ENCODE measurements around the gene PLA2G1B. TPM values are rescaled to one million over a fixed set of nuclear protein-coding genes. Genes with fewer than 3 reads are reported as not detected.

PLA2G1B gene
- not detected for total RNA-seq

GRCh38 chr12:120327593-120327992 lies at the start of gene PLA2G1B:
Gene PLA2G1B (minus strand): TSS chr12:120327779. CDS start chr12:120327753, 26 bp downstream.
- no peak within 1 kb of the TSS for H3K4me3 ChIP-seq (ENCODE audit: low read depth, poor library complexity, severe bottlenecking)
- no peak for DNase-seq (ENCODE audit: low spot score in 2 of 2)
- 70 to 86% methylated on average over 5 of the region's 5 CpGs for WGBS, 2 donors
- intact Hi-C loops (cut with DNase I; ENCODE audit: low total_unique reads), result no loop called here
- TF ChIP-seq, protein P1, sequence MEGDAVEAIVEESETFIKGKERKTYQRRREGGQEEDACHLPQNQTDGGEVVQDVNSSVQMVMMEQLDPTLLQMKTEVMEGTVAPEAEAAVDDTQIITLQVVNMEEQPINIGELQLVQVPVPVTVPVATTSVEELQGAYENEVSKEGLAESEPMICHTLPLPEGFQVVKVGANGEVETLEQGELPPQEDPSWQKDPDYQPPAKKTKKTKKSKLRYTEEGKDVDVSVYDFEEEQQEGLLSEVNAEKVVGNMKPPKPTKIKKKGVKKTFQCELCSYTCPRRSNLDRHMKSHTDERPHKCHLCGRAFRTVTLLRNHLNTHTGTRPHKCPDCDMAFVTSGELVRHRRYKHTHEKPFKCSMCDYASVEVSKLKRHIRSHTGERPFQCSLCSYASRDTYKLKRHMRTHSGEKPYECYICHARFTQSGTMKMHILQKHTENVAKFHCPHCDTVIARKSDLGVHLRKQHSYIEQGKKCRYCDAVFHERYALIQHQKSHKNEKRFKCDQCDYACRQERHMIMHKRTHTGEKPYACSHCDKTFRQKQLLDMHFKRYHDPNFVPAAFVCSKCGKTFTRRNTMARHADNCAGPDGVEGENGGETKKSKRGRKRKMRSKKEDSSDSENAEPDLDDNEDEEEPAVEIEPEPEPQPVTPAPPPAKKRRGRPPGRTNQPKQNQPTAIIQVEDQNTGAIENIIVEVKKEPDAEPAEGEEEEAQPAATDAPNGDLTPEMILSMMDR (IDR thresholded peaks at IDR 0.05), result no peak
- TF ChIP-seq POLR2A (IDR thresholded peaks at IDR 0.05), result no peak

DNA sequence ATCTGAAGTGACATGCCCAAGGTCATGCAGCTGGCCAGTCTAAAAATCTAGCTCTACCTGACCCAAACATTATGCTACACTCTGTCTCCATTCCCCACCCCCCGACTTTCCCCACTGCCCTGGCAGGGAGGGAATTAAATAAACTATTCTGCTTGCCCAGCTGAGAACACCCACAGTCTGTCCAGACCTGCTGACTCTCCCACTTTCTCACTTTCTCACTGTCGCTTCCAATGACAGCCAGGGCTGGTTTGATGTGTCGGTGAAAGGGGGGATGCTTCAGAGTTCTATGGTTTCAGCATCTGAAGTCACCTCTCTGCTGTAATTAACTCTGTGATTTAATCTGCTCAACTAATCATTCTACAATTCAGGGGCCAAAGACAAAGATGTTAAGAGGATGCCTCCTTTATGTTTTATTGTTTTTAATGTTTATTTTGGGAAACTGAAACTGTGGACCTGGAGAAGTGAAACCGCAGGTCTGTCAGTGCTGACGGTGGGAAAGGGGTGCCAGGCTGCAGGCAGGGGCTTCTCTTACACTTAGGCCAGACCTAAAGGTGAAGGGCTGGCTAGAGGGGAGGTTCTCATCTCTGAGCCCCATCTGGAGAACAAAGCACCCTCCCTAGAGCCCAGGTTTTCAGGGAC lies 49.5 kb upstream of the PLA2G1B start:
- no peak overlapping the region for H3K4me3 ChIP-seq (ENCODE audit: low read depth, poor library complexity, severe bottlenecking)
- intact Hi-C loops (cut with DNase I; ENCODE audit: low total_unique reads), result no loop called here
- no peak for TF ChIP-seq POLR2A (IDR thresholded peaks at IDR 0.05)
- 50 to 51% methylated on average over 5 of the region's 5 CpGs for WGBS, 2 donors
- DNase-seq (ENCODE audit: low spot score in 2 of 2), result no peak

- WGBS, 2 donors, result 65 to 70% methylated on average over 5 of the region's 5 CpGs
- H3K4me3 ChIP-seq (ENCODE audit: low read depth, poor library complexity, severe bottlenecking), result no peak overlapping the region
- no peak for DNase-seq (ENCODE audit: low spot score in 2 of 2)
- TF ChIP-seq, protein P1 (IDR thresholded peaks at IDR 0.05), result no peak
- TF ChIP-seq POLR2A (IDR thresholded peaks at IDR 0.05), result no peak
- intact Hi-C loops (cut with DNase I; ENCODE audit: low total_unique reads), result no loop called here
Measured at GRCh38 chr12:120376416-120376815, 48.8 kb upstream of the PLA2G1B start.

GRCh38 chr12:120376009-120376408 lies 48.4 kb upstream of the PLA2G1B start:
- no peak for TF ChIP-seq POLR2A (IDR thresholded peaks at IDR 0.05)
- TF ChIP-seq, protein P1 (IDR thresholded peaks at IDR 0.05), result no peak
- WGBS, 2 donors, result 53 to 59% methylated on average over 2 of the region's 2 CpGs
- intact Hi-C loops (cut with DNase I; ENCODE audit: low total_unique reads), result no loop called here
- no peak overlapping the region for H3K4me3 ChIP-seq (ENCODE audit: low read depth, poor library complexity, severe bottlenecking)
- no peak for DNase-seq (ENCODE audit: low spot score in 2 of 2)

- no peak for DNase-seq (ENCODE audit: low spot score in 2 of 2)
- intact Hi-C loops (cut with DNase I; ENCODE audit: low total_unique reads), result loop anchor here (5.0 kb wide), 1 partner anchor 994 kb away; no protein-coding TSS in a partner anchor
- TF ChIP-seq POLR2A (IDR thresholded peaks at IDR 0.05), result no peak
- no peak overlapping the region for H3K4me3 ChIP-seq (ENCODE audit: low read depth, poor library complexity, severe bottlenecking)
- WGBS, 2 donors, result 92 to 94% methylated on average over 8 of the region's 8 CpGs
Measured at GRCh38 chr12:120373683-120374082, 46.1 kb upstream of the PLA2G1B start.

DNA sequence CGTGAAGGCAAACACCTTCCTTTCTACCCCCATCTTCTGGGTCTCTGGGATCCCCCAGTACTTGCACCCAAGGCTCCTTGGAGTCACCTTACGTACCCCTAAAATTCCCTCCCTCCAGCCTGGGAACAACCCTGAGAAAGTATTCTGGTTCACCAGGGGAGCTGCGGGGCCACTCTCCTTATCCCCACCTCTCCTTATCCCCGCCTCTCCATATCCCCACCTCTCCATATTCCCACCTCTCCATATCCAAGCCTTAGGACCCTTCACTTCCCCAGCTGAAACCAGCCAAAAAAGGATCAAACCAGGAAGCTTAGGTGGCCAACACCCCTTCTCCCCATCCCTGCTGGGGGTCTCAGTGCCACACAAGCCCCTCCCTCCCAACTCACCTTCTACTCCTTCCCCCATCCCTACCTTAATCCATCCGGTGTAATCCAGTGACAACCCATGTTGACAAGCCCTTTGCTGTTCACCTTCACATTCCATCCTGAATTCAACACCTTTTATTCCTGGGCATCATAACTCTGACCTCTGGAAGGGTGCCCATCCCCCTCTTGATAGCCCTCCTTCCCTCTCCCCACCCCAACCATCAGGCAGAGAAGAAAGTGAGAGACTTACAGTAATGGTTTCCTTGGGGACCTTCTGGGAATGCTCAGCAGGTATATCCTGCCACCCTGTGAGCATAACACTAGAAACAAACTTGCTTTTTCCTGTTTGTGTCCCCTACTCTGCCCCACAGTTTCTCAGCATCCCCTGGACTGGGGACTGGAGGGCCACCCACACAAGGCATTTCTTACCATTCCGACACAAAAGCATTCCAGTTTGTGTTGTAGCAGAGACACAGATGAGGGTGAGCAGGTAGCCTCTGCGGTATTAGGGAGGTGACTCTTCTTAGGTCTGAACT lies 43.0 kb upstream of the PLA2G1B start:
- H3K4me3 ChIP-seq (ENCODE audit: low read depth, poor library complexity, severe bottlenecking), result no peak overlapping the region
- 43 to 51% methylated on average over 7 of the region's 7 CpGs for WGBS, 2 donors
- intact Hi-C loops (cut with DNase I; ENCODE audit: low total_unique reads), result loop anchor here (5.0 kb wide), 1 partner anchor 997 kb away; no protein-coding TSS in a partner anchor
- DNase-seq (ENCODE audit: low spot score in 2 of 2), result no peak
- TF ChIP-seq POLR2A (IDR thresholded peaks at IDR 0.05), result no peak
- TF ChIP-seq, protein P1 (IDR thresholded peaks at IDR 0.05), result no peak

Data from lower leg skin (tissue), 4 donors.